Nephron progenitor cell (in vitro differentiated cells): ENCODE results near the gene RWDD3.

Source experiments
- DNase-seq: peaks from one replicate; pipeline ENCODE4 v3.0.0; 2021
- H3K27ac Mint-ChIP-seq: 2 replicates; pipeline ENCODE4 v1.8.0; 2021; ENCODE audit warnings: mild to moderate bottlenecking, moderate library complexity, mixed read lengths
- H3K27me3 Mint-ChIP-seq: 2 replicates; pipeline ENCODE4 v1.8.0; 2021; ENCODE audit warnings: mild to moderate bottlenecking, low read depth, mixed read lengths; ENCODE audit not compliant: poor library complexity
- H3K36me3 Mint-ChIP-seq: 2 replicates; pipeline ENCODE4 v1.8.0; 2021; ENCODE audit warnings: low read depth, mixed read lengths
- H3K4me1 Mint-ChIP-seq: 2 replicates; pipeline ENCODE4 v1.8.0; 2021; ENCODE audit warnings: mixed read lengths
- H3K4me3 Mint-ChIP-seq: 2 replicates; pipeline ENCODE4 v1.8.0; 2021; ENCODE audit warnings: mild to moderate bottlenecking, moderate library complexity, mixed read lengths
- H3K9me3 Mint-ChIP-seq: 2 replicates; pipeline ENCODE4 v1.8.0; 2021; ENCODE audit warnings: mild to moderate bottlenecking, moderate library complexity, mixed read lengths
- CTCF ChIP-seq: fragments of 200-600 bp; sonication (generic); IDR thresholded peaks from 2 replicates; pipeline ENCODE4 v1.5.0; 2021; ENCODE audit warnings: antibody characterized with exemption

The RWDD3 gene

DNA sequence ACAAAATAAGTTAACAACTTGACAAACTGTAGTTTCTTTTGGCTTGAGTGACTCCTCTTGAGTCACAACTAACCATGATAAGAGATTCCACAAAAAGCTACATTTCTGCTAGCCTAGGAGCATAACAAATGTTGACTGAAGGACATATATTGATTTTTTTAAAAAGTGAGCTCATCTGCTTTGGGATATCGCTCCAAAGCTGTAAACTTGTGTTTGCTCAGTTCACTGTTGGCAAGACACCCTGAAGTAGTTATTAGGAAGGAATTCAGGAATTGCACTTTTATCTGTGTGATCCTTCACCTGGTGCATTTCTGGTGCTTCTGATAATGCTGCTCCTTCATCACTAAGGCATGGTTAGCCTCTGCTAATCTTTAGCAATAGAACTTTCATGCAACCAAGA is 23.7 kb downstream of the RWDD3 start:
- Mint-ChIP-seq H3K4me1 (no peaks in the 10 kb centered on the region), H3K27ac (no peak overlapping the region)

GRCh38 chr1:95259245-95259644 is 25.2 kb downstream of the RWDD3 start:
- Mint-ChIP-seq H3K27ac (no peak overlapping the region), H3K9me3 (no peaks in the 10 kb centered on the region), H3K4me3 (no peak overlapping the region), H3K27me3 (peaks cover 3% of the 10 kb centered on the region), H3K4me1 (no peaks in the 10 kb centered on the region), H3K36me3 (peaks cover 4% of the 10 kb centered on the region)
- TF ChIP-seq CTCF: no peak
- no peak for DNase-seq

More for the DNA sequence above, 23.7 kb downstream of the RWDD3 start:
- DNase-seq: no peak
- Mint-ChIP-seq H3K9me3 (peaks cover 4% of the 10 kb centered on the region), H3K4me3 (no peak overlapping the region), H3K27me3 (peaks cover 6% of the 10 kb centered on the region), H3K36me3 (peaks cover 19% of the 10 kb centered on the region)
- TF ChIP-seq CTCF: no peak

DNA sequence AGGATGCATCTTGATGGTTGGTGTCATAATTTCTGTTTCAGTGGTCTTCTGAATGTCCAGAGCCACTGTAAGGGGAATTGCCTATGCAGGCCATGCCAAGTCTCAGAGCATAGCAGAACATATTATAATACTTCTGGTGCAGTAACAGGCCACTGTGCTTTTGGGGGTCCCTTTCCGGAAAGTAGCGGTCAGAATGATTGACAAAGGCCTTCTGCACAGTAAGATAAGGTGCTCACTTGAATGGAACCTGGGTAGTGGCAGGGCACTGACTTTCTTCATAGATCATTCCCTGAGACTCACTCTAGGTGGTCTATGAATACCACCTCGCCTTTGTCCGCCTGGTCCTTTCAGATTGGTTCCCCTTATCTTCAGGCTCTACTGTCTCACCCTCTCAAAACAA is 28.9 kb downstream of the RWDD3 start:
- no peaks in the 10 kb centered on the region for H3K36me3 Mint-ChIP-seq
- H3K27me3 Mint-ChIP-seq: no peaks in the 10 kb centered on the region
- DNase-seq: no peak
- no peak overlapping the region for H3K27ac Mint-ChIP-seq
- H3K4me3 Mint-ChIP-seq: no peak overlapping the region
- H3K4me1 Mint-ChIP-seq: no peaks in the 10 kb centered on the region
- no peak for TF ChIP-seq CTCF
- no peaks in the 10 kb centered on the region for H3K9me3 Mint-ChIP-seq

DNA sequence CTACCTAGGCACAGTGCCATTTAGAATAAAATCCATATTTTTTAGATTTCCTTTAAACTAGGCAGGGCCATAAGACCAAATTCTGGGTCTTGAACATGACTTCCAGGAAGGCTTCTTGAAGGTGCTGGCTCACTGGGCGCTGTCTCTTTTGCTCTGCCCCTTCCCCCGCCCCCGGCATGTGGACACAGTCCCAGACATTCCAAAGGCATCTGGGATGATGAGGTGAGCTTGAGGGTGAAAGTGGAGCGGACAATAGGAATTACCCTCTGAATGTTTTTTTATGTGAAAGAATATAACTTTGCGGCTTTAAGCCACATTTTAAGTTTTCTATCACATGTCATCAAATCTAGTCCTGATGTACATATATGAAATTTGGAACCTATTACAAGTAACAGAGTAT is 29.4 kb downstream of the RWDD3 start:
- no peaks in the 10 kb centered on the region for H3K9me3 Mint-ChIP-seq
- TF ChIP-seq CTCF: no peak
- no peaks in the 10 kb centered on the region for H3K36me3 Mint-ChIP-seq
- H3K4me3 Mint-ChIP-seq: no peak overlapping the region
- DNase-seq: no peak
- H3K27ac Mint-ChIP-seq: no peak overlapping the region
- H3K27me3 Mint-ChIP-seq: no peaks in the 10 kb centered on the region
- no peaks in the 10 kb centered on the region for H3K4me1 Mint-ChIP-seq

GRCh38 chr1:95265106-95265505 is 31.1 kb downstream of the RWDD3 start:
- no peaks in the 10 kb centered on the region for H3K9me3 Mint-ChIP-seq
- no peak overlapping the region for H3K27ac Mint-ChIP-seq
- no peaks in the 10 kb centered on the region for H3K4me1 Mint-ChIP-seq
- H3K27me3 Mint-ChIP-seq: no peaks in the 10 kb centered on the region
- H3K4me3 Mint-ChIP-seq: no peak overlapping the region
- no peak for DNase-seq
- H3K36me3 Mint-ChIP-seq: no peaks in the 10 kb centered on the region
- TF ChIP-seq CTCF: no peak

DNA sequence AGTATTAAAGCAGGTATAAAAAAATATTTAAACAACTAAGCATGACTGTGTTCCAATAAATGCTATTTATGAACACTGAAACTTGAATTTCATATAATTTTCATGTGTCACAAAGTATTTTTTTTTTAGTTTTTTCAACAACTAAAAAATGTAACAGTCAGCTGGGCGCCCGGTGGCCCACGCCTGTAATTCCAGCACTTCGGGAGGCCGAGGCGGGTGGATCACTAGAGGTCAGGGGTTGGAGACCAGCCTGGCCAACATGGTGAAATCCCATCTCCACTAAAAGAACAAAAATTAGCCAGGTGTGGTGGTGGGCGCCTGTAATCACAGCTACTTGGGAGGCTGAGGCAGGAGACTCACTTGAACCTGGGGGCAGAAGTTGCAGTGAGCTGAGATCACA is 42.4 kb downstream of the RWDD3 start:
- Mint-ChIP-seq H3K4me3 (no peak overlapping the region), H3K4me1 (no peaks in the 10 kb centered on the region), H3K36me3 (no peaks in the 10 kb centered on the region), H3K27me3 (no peaks in the 10 kb centered on the region), H3K27ac (no peak overlapping the region), H3K9me3 (peaks cover 17% of the 10 kb centered on the region)
- no peak for TF ChIP-seq CTCF
- DNase-seq: no peak
